ENCODE measurements around the gene GLI1. TPM values are rescaled to one million over a fixed set of nuclear protein-coding genes. Genes with fewer than 3 reads are reported as not detected.
A peak's percentile ranks its signal among the peaks of the same experiment; 100 is the strongest.

Gene GLI1
- total and polyA plus RNA-seq, 2 of the 13 experiments (the other 11 are each of a cell fraction or from before 2014, with no cell fraction given), result 0.09 to 0.20 TPM

DNA sequence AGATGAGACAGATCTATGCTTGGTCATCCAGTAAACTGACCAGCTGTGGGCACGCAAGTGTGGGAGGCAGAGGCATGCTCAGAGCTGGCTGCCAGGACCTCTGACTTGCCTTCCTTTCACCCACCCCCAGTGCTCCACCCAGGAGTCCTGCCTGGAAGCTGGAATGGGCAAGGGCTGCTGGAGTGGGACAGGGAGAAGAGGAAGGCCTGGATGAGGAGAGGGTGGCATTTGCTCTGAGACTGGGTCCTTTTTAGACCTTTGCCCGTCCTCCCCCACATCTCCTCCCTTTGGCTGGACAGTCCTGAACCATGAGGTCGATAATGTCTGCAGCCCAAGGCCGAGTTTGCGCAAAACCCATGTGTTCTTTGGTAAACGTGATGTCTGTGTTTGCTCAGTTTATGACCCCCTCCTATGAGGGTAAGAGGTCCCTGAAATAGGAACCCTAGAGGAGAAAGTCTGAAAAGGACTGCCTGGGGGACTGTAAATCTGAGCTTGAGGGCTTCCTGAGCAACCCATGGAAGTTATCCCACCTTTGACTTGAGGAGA lies 8.3 kb upstream of the GLI1 start (continued):
- TF ChIP-seq, protein P1, sequence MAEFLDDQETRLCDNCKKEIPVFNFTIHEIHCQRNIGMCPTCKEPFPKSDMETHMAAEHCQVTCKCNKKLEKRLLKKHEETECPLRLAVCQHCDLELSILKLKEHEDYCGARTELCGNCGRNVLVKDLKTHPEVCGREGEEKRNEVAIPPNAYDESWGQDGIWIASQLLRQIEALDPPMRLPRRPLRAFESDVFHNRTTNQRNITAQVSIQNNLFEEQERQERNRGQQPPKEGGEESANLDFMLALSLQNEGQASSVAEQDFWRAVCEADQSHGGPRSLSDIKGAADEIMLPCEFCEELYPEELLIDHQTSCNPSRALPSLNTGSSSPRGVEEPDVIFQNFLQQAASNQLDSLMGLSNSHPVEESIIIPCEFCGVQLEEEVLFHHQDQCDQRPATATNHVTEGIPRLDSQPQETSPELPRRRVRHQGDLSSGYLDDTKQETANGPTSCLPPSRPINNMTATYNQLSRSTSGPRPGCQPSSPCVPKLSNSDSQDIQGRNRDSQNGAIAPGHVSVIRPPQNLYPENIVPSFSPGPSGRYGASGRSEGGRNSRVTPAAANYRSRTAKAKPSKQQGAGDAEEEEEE (CRISPR knock-in tag; IDR thresholded peaks at IDR 0.05; ENCODE audit: borderline replicate concordance), result no peak
- no peak for TF ChIP-seq CENPX (CRISPR knock-in tag; IDR thresholded peaks at IDR 0.05)
- TF ChIP-seq, protein P2, sequence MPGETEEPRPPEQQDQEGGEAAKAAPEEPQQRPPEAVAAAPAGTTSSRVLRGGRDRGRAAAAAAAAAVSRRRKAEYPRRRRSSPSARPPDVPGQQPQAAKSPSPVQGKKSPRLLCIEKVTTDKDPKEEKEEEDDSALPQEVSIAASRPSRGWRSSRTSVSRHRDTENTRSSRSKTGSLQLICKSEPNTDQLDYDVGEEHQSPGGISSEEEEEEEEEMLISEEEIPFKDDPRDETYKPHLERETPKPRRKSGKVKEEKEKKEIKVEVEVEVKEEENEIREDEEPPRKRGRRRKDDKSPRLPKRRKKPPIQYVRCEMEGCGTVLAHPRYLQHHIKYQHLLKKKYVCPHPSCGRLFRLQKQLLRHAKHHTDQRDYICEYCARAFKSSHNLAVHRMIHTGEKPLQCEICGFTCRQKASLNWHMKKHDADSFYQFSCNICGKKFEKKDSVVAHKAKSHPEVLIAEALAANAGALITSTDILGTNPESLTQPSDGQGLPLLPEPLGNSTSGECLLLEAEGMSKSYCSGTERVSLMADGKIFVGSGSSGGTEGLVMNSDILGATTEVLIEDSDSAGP (CRISPR knock-in tag; IDR thresholded peaks at IDR 0.05; ENCODE audit: borderline replicate concordance), result peak; percentile 72
- no peak for TF ChIP-seq CAMTA2 (CRISPR knock-in tag; IDR thresholded peaks at IDR 0.05; ENCODE audit: borderline replicate concordance)
- no peak for TF ChIP-seq ZNF720 (CRISPR knock-in tag; IDR thresholded peaks at IDR 0.05)
- peak; percentile 80; the same call in 1 of the 2 replicates for TF ChIP-seq ETV5 (CRISPR knock-in tag; IDR thresholded peaks at IDR 0.05; ENCODE audit: borderline replicate concordance)
- TF ChIP-seq MED8 (CRISPR knock-in tag; IDR thresholded peaks at IDR 0.05; ENCODE audit: insufficient replicate concordance), result no peak
- TF ChIP-seq, protein P3, sequence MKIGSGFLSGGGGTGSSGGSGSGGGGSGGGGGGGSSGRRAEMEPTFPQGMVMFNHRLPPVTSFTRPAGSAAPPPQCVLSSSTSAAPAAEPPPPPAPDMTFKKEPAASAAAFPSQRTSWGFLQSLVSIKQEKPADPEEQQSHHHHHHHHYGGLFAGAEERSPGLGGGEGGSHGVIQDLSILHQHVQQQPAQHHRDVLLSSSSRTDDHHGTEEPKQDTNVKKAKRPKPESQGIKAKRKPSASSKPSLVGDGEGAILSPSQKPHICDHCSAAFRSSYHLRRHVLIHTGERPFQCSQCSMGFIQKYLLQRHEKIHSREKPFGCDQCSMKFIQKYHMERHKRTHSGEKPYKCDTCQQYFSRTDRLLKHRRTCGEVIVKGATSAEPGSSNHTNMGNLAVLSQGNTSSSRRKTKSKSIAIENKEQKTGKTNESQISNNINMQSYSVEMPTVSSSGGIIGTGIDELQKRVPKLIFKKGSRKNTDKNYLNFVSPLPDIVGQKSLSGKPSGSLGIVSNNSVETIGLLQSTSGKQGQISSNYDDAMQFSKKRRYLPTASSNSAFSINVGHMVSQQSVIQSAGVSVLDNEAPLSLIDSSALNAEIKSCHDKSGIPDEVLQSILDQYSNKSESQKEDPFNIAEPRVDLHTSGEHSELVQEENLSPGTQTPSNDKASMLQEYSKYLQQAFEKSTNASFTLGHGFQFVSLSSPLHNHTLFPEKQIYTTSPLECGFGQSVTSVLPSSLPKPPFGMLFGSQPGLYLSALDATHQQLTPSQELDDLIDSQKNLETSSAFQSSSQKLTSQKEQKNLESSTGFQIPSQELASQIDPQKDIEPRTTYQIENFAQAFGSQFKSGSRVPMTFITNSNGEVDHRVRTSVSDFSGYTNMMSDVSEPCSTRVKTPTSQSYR (CRISPR knock-in tag; IDR thresholded peaks at IDR 0.05; ENCODE audit: borderline replicate concordance), result peak; percentile 98
- 0 out of 2 replicates have a peak, but pooled peaks have one; percentile 71 for TF ChIP-seq ZKSCAN8 (CRISPR knock-in tag; IDR thresholded peaks at IDR 0.05; ENCODE audit: borderline replicate concordance)
- TF ChIP-seq, protein P4, sequence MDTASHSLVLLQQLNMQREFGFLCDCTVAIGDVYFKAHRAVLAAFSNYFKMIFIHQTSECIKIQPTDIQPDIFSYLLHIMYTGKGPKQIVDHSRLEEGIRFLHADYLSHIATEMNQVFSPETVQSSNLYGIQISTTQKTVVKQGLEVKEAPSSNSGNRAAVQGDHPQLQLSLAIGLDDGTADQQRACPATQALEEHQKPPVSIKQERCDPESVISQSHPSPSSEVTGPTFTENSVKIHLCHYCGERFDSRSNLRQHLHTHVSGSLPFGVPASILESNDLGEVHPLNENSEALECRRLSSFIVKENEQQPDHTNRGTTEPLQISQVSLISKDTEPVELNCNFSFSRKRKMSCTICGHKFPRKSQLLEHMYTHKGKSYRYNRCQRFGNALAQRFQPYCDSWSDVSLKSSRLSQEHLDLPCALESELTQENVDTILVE (CRISPR knock-in tag; IDR thresholded peaks at IDR 0.05), result peak; percentile 94
- TF ChIP-seq, protein P5, sequence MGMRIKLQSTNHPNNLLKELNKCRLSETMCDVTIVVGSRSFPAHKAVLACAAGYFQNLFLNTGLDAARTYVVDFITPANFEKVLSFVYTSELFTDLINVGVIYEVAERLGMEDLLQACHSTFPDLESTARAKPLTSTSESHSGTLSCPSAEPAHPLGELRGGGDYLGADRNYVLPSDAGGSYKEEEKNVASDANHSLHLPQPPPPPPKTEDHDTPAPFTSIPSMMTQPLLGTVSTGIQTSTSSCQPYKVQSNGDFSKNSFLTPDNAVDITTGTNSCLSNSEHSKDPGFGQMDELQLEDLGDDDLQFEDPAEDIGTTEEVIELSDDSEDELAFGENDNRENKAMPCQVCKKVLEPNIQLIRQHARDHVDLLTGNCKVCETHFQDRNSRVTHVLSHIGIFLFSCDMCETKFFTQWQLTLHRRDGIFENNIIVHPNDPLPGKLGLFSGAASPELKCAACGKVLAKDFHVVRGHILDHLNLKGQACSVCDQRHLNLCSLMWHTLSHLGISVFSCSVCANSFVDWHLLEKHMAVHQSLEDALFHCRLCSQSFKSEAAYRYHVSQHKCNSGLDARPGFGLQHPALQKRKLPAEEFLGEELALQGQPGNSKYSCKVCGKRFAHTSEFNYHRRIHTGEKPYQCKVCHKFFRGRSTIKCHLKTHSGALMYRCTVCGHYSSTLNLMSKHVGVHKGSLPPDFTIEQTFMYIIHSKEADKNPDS (CRISPR knock-in tag; IDR thresholded peaks at IDR 0.05), result no peak
- TF ChIP-seq, protein P6, sequence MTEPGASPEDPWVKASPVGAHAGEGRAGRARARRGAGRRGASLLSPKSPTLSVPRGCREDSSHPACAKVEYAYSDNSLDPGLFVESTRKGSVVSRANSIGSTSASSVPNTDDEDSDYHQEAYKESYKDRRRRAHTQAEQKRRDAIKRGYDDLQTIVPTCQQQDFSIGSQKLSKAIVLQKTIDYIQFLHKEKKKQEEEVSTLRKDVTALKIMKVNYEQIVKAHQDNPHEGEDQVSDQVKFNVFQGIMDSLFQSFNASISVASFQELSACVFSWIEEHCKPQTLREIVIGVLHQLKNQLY (CRISPR knock-in tag; IDR thresholded peaks at IDR 0.05), result peak; percentile 97

All from HepG2 (cell line).